ENCODE results near the gene RTL10. TPM values are rescaled to one million over a fixed set of nuclear protein-coding genes. Genes with fewer than 3 reads are reported as not detected.

The RTL10 gene
- total RNA-seq, 1 experiment from 2014 or later: 25.6 TPM

- no peak for DNase-seq (ENCODE audit: low spot score)
- H3K27ac ChIP-seq (ENCODE audit: low read depth, low read length, poor library complexity, severe bottlenecking): peak overlapping the region; percentile 47
- no peak overlapping the region for H3K4me3 ChIP-seq (ENCODE audit: low read depth, low read length, poor library complexity, severe bottlenecking)
- H3K36me3 ChIP-seq (ENCODE audit: insufficient read depth, low read length, poor library complexity, severe bottlenecking): peaks cover 3% of the 10 kb centered on the region
- no peak for TF ChIP-seq EZH2 (IDR thresholded peaks at IDR 0.05; ENCODE audit: borderline replicate concordance, low read depth, low read length, poor library complexity, severe bottlenecking)
- TF ChIP-seq, protein P1, sequence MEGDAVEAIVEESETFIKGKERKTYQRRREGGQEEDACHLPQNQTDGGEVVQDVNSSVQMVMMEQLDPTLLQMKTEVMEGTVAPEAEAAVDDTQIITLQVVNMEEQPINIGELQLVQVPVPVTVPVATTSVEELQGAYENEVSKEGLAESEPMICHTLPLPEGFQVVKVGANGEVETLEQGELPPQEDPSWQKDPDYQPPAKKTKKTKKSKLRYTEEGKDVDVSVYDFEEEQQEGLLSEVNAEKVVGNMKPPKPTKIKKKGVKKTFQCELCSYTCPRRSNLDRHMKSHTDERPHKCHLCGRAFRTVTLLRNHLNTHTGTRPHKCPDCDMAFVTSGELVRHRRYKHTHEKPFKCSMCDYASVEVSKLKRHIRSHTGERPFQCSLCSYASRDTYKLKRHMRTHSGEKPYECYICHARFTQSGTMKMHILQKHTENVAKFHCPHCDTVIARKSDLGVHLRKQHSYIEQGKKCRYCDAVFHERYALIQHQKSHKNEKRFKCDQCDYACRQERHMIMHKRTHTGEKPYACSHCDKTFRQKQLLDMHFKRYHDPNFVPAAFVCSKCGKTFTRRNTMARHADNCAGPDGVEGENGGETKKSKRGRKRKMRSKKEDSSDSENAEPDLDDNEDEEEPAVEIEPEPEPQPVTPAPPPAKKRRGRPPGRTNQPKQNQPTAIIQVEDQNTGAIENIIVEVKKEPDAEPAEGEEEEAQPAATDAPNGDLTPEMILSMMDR (conservative IDR thresholded peaks at IDR 0.05; ENCODE audit: low read depth, low read length): no peak
- ChIA-PET POLR2A (ENCODE audit: low non-redundant PET) (no interaction called here), CTCF (no interaction called here)
- H3K4me1 ChIP-seq (ENCODE audit: insufficient read depth, low read length, poor library complexity, severe bottlenecking): peaks cover 40% of the 10 kb centered on the region
- H3K9me3 ChIP-seq (ENCODE audit: low read depth, low read length, poor library complexity, severe bottlenecking): no peaks in the 10 kb centered on the region
- BruUV-seq (replicated peaks): no TSS peak
- no peaks in the 10 kb centered on the region for H3K27me3 ChIP-seq (replicated peaks; ENCODE audit: insufficient read depth, low read depth, low read length, poor library complexity)
- intact Hi-C loops (cut with micrococcal nuclease; ENCODE audit: unreplicated experiment): no loop called here
These were observed 24.0 kb upstream of the RTL10 start for GRCh38 chr22:19878461-19879245.

DNA sequence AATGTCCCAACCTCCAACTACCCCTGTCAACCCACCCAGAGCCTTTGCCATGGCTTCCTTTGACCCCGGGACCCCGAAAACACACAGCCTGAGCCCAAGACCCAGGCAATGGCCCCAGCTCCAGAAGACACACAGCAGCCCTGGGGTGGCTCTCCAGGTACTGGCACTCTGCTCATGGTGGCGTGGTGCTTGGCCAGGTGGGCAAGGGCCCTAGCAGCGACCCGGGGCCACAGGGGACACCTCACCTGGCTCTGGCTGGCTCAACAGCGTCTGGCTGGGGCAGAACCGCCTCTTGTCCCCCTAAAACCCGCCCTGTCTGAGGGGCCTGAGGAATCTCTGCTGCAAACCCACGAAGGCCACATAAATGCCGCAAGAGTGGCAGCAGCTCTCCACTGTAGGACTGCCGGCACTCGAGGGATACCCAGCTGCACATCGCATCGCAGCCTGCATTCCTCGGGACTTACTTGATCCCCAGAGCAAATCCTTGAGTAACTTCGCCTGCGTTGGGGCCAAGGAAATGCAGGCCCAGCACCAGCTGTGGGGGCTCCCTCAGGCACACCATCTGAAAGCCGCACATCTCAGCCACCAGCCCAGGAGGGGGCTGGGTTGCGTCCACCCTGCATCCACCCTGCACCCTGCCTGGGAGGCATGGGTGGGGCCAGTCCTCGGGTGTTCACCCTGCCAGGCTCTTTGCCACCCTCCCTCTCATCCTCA lies 23.1 kb upstream of the RTL10 start:
- H3K9me3 ChIP-seq (ENCODE audit: low read depth, low read length, poor library complexity, severe bottlenecking): no peaks in the 10 kb centered on the region
- no peak overlapping the region for H3K4me3 ChIP-seq (ENCODE audit: low read depth, low read length, poor library complexity, severe bottlenecking)
- no peak for DNase-seq (ENCODE audit: low spot score)
- H3K4me1 ChIP-seq (ENCODE audit: insufficient read depth, low read length, poor library complexity, severe bottlenecking): peaks cover 39% of the 10 kb centered on the region
- ChIA-PET CTCF (no interaction called here), POLR2A (ENCODE audit: low non-redundant PET) (no interaction called here)
- no peak for TF ChIP-seq EZH2 (IDR thresholded peaks at IDR 0.05; ENCODE audit: borderline replicate concordance, low read depth, low read length, poor library complexity, severe bottlenecking)
- TF ChIP-seq, protein P1 (conservative IDR thresholded peaks at IDR 0.05; ENCODE audit: low read depth, low read length): no peak
- H3K36me3 ChIP-seq (ENCODE audit: insufficient read depth, low read length, poor library complexity, severe bottlenecking): peaks cover 3% of the 10 kb centered on the region
- no TSS peak for BruUV-seq (replicated peaks)
- no peaks in the 10 kb centered on the region for H3K27me3 ChIP-seq (replicated peaks; ENCODE audit: insufficient read depth, low read depth, low read length, poor library complexity)
- intact Hi-C loops (cut with micrococcal nuclease; ENCODE audit: unreplicated experiment): no loop called here
- H3K27ac ChIP-seq (ENCODE audit: low read depth, low read length, poor library complexity, severe bottlenecking): no peak overlapping the region

GRCh38 chr22:19876941-19877625 lies 22.4 kb upstream of the RTL10 start:
- intact Hi-C loops (cut with micrococcal nuclease; ENCODE audit: unreplicated experiment): no loop called here
- Histone ChIP-seq H3K4me3 (ENCODE audit: low read depth, low read length, poor library complexity, severe bottlenecking) (no peak overlapping the region), H3K27ac (ENCODE audit: low read depth, low read length, poor library complexity, severe bottlenecking) (no peak overlapping the region), H3K27me3 (replicated peaks; ENCODE audit: insufficient read depth, low read depth, low read length, poor library complexity) (no peaks in the 10 kb centered on the region), H3K36me3 (ENCODE audit: insufficient read depth, low read length, poor library complexity, severe bottlenecking) (peaks cover 3% of the 10 kb centered on the region), H3K4me1 (ENCODE audit: insufficient read depth, low read length, poor library complexity, severe bottlenecking) (peaks cover 34% of the 10 kb centered on the region), H3K9me3 (ENCODE audit: low read depth, low read length, poor library complexity, severe bottlenecking) (no peaks in the 10 kb centered on the region)
- TF ChIP-seq EZH2 (IDR thresholded peaks at IDR 0.05; ENCODE audit: borderline replicate concordance, low read depth, low read length, poor library complexity, severe bottlenecking): no peak
- ChIA-PET POLR2A (ENCODE audit: low non-redundant PET) (no interaction called here), CTCF (no interaction called here)
- no peak for DNase-seq (ENCODE audit: low spot score)
- no TSS peak for BruUV-seq (replicated peaks)
